H1 (cell line): ENCODE results near the gene EMC10. TPM values are rescaled to one million over a fixed set of nuclear protein-coding genes. Genes with fewer than 3 reads are reported as not detected.

Source experiments
- ASH2L ChIP-seq: fragments of 200-600, 300-600 bp; sonication (generic); IDR thresholded peaks from one replicate; pipeline ENCODE4 v1.7.1; 2017; ENCODE audit warnings: low read length
- CEBPB ChIP-seq: IDR thresholded peaks from 2 replicates; pipeline ENCODE4 v1.6.1; 2012; ENCODE audit warnings: low read depth, low read length
- CHD1 ChIP-seq: IDR thresholded peaks from 2 replicates; pipeline ENCODE4 v1.6.1; 2012; ENCODE audit warnings: low read depth, low read length, improper control_type of control experiment
- GTF2F1 ChIP-seq: IDR thresholded peaks from 2 replicates; pipeline ENCODE4 v1.6.1; 2012; ENCODE audit warnings: low read depth, low read length, improper control_type of control experiment, borderline replicate concordance
- KDM5A ChIP-seq: fragments of 200-600 bp; IDR thresholded peaks from 2 replicates; pipeline ENCODE4 v1.7.1; 2012; ENCODE audit warnings: mild to moderate bottlenecking, low read length, inconsistent platforms, mixed read lengths
- POLR2AphosphoS5 ChIP-seq: IDR thresholded peaks from 2 replicates; pipeline ENCODE4 v1.6.1; 2011; ENCODE audit warnings: low read depth, low read length
- RXRA ChIP-seq: IDR thresholded peaks from 2 replicates; pipeline ENCODE4 v1.6.1; 2011; ENCODE audit warnings: low read depth, mild to moderate bottlenecking, low read length, moderate library complexity; ENCODE audit not compliant: insufficient read depth
- TAF1 ChIP-seq: IDR thresholded peaks from 2 replicates; pipeline ENCODE4 v1.6.1; 2011; ENCODE audit warnings: mild to moderate bottlenecking, low read depth, low read length
- TBP ChIP-seq: IDR thresholded peaks from 2 replicates; pipeline ENCODE4 v1.6.1; 2011; ENCODE audit warnings: low read depth, low read length, improper control_type of control experiment
- polyA plus RNA-seq, 7 experiments: library from polyadenylated mRNA; depleted of rRNA in 3 of 7; stranded (reverse) in 5 of 7; unstranded in 2 of 7; fragments of >200 nt in 5 of 7; fragments of 200-250 nt in 2 of 7; gene quantifications; 1 replicate in 5 of 7; 2 replicates in 1 of 7; 4 replicates in 1 of 7; pipeline versions ENCODE4 v1.2.1 to v1.2.3, GENCODE V29; 2011 to 2013; ENCODE audit warnings: missing spikeins in 2 of 7, mixed read lengths in 2 of 7
- total RNA-seq: library from RNA; stranded (reverse); fragmentation: NEBNext Ultra II Directional; extraction: Animal tissue kit (Norgen Biotek cat#: 25700); gene quantifications from 2 replicates; pipeline ENCODE4 v1.2.1, GENCODE V29; 2021
- TF ChIP-seq, protein P1 (sequence below): fragments of 300-600 bp; sonication (generic); IDR thresholded peaks from 2 replicates; pipeline ENCODE4 v1.7.1; 2012; ENCODE audit warnings: low read length, moderate library complexity, mild to moderate bottlenecking, inconsistent platforms; ENCODE audit not compliant: insufficient replicate concordance
- TF ChIP-seq, protein P2 (sequence below): IDR thresholded peaks from 2 replicates; pipeline ENCODE4 v1.6.1; 2012; ENCODE audit warnings: low read length, inconsistent platforms

Gene EMC10
- total and polyA plus RNA-seq, 2 of the 8 experiments (the other 6 are each of a cell fraction or from before 2014, with no cell fraction given), result 77.6 to 103 TPM

DNA sequence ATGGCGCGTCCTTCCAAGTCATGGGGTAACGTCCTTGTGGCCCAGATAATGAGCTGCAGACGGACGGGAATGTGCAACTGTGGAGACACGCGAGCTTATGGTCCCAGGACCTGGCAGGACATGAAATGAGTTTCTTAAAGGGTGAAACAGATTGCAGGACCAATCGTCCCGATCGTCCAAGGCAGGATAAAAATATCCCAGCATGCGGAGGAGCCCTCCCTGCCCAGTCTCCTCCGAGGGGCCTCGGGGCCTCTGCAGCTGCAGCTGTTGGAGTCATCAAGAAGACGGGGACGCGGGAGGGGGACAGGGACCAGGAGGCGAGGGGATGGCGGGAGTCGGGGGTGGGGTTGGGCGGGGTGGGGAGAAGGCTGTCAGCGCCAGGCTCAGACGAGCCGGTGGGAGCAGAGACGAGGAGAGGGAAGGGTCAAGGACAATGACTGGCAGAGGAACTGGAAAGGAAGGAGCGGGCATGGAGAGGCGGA is 14.7 kb downstream of the EMC10 start (continued):
- TF ChIP-seq, protein P1, sequence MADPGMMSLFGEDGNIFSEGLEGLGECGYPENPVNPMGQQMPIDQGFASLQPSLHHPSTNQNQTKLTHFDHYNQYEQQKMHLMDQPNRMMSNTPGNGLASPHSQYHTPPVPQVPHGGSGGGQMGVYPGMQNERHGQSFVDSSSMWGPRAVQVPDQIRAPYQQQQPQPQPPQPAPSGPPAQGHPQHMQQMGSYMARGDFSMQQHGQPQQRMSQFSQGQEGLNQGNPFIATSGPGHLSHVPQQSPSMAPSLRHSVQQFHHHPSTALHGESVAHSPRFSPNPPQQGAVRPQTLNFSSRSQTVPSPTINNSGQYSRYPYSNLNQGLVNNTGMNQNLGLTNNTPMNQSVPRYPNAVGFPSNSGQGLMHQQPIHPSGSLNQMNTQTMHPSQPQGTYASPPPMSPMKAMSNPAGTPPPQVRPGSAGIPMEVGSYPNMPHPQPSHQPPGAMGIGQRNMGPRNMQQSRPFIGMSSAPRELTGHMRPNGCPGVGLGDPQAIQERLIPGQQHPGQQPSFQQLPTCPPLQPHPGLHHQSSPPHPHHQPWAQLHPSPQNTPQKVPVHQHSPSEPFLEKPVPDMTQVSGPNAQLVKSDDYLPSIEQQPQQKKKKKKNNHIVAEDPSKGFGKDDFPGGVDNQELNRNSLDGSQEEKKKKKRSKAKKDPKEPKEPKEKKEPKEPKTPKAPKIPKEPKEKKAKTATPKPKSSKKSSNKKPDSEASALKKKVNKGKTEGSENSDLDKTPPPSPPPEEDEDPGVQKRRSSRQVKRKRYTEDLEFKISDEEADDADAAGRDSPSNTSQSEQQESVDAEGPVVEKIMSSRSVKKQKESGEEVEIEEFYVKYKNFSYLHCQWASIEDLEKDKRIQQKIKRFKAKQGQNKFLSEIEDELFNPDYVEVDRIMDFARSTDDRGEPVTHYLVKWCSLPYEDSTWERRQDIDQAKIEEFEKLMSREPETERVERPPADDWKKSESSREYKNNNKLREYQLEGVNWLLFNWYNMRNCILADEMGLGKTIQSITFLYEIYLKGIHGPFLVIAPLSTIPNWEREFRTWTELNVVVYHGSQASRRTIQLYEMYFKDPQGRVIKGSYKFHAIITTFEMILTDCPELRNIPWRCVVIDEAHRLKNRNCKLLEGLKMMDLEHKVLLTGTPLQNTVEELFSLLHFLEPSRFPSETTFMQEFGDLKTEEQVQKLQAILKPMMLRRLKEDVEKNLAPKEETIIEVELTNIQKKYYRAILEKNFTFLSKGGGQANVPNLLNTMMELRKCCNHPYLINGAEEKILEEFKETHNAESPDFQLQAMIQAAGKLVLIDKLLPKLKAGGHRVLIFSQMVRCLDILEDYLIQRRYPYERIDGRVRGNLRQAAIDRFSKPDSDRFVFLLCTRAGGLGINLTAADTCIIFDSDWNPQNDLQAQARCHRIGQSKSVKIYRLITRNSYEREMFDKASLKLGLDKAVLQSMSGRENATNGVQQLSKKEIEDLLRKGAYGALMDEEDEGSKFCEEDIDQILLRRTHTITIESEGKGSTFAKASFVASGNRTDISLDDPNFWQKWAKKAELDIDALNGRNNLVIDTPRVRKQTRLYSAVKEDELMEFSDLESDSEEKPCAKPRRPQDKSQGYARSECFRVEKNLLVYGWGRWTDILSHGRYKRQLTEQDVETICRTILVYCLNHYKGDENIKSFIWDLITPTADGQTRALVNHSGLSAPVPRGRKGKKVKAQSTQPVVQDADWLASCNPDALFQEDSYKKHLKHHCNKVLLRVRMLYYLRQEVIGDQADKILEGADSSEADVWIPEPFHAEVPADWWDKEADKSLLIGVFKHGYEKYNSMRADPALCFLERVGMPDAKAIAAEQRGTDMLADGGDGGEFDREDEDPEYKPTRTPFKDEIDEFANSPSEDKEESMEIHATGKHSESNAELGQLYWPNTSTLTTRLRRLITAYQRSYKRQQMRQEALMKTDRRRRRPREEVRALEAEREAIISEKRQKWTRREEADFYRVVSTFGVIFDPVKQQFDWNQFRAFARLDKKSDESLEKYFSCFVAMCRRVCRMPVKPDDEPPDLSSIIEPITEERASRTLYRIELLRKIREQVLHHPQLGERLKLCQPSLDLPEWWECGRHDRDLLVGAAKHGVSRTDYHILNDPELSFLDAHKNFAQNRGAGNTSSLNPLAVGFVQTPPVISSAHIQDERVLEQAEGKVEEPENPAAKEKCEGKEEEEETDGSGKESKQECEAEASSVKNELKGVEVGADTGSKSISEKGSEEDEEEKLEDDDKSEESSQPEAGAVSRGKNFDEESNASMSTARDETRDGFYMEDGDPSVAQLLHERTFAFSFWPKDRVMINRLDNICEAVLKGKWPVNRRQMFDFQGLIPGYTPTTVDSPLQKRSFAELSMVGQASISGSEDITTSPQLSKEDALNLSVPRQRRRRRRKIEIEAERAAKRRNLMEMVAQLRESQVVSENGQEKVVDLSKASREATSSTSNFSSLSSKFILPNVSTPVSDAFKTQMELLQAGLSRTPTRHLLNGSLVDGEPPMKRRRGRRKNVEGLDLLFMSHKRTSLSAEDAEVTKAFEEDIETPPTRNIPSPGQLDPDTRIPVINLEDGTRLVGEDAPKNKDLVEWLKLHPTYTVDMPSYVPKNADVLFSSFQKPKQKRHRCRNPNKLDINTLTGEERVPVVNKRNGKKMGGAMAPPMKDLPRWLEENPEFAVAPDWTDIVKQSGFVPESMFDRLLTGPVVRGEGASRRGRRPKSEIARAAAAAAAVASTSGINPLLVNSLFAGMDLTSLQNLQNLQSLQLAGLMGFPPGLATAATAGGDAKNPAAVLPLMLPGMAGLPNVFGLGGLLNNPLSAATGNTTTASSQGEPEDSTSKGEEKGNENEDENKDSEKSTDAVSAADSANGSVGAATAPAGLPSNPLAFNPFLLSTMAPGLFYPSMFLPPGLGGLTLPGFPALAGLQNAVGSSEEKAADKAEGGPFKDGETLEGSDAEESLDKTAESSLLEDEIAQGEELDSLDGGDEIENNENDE, result no peak
- no peak for TF ChIP-seq TBP
- no peak for TF ChIP-seq TAF1
- TF ChIP-seq POLR2AphosphoS5, result no peak
- no peak for TF ChIP-seq ASH2L
- TF ChIP-seq KDM5A, result no peak
- TF ChIP-seq GTF2F1, result no peak
- no peak for TF ChIP-seq RXRA
- TF ChIP-seq, protein P2, sequence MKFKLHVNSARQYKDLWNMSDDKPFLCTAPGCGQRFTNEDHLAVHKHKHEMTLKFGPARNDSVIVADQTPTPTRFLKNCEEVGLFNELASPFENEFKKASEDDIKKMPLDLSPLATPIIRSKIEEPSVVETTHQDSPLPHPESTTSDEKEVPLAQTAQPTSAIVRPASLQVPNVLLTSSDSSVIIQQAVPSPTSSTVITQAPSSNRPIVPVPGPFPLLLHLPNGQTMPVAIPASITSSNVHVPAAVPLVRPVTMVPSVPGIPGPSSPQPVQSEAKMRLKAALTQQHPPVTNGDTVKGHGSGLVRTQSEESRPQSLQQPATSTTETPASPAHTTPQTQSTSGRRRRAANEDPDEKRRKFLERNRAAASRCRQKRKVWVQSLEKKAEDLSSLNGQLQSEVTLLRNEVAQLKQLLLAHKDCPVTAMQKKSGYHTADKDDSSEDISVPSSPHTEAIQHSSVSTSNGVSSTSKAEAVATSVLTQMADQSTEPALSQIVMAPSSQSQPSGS, result no peak
- no peak for TF ChIP-seq CEBPB
- no peak for TF ChIP-seq CHD1
